Measurements from ENCODE around the gene MAP1B.

The MAP1B gene

GRCh38 chr5:72234868-72235267 lies 127.6 kb downstream of the MAP1B start:
- Histone ChIP-seq H3K4me3 (IDR thresholded peaks at IDR 0.05; ENCODE audit: insufficient read depth, low read depth, low read length) (no peak overlapping the region), H3K36me3 (ENCODE audit: insufficient read depth) (no peaks in the 10 kb centered on the region), H4K20me1 (ENCODE audit: insufficient read depth) (0 out of 2 replicates have a peak, but pooled peaks cover 3% of the 10 kb centered on the region), H2AFZ (ENCODE audit: low read depth) (no peak overlapping the region), H3K9ac (no peak overlapping the region), H3K79me2 (ENCODE audit: insufficient read depth, low read depth) (no peaks in the 10 kb centered on the region), H3K4me2 (peak overlapping the region; percentile 6; the same call in 1 of the 2 replicates), H3K27me3 (ENCODE audit: insufficient read depth, low read depth) (no peaks in the 10 kb centered on the region), H3K27ac (no peak overlapping the region), H3K4me1 (ENCODE audit: low read depth, poor library complexity, severe bottlenecking) (peaks cover 40% of the 10 kb centered on the region)
- TF ChIP-seq, protein P1, sequence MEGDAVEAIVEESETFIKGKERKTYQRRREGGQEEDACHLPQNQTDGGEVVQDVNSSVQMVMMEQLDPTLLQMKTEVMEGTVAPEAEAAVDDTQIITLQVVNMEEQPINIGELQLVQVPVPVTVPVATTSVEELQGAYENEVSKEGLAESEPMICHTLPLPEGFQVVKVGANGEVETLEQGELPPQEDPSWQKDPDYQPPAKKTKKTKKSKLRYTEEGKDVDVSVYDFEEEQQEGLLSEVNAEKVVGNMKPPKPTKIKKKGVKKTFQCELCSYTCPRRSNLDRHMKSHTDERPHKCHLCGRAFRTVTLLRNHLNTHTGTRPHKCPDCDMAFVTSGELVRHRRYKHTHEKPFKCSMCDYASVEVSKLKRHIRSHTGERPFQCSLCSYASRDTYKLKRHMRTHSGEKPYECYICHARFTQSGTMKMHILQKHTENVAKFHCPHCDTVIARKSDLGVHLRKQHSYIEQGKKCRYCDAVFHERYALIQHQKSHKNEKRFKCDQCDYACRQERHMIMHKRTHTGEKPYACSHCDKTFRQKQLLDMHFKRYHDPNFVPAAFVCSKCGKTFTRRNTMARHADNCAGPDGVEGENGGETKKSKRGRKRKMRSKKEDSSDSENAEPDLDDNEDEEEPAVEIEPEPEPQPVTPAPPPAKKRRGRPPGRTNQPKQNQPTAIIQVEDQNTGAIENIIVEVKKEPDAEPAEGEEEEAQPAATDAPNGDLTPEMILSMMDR (conservative IDR thresholded peaks at IDR 0.05; ENCODE audit: low read depth, low read length) = no peak

DNA sequence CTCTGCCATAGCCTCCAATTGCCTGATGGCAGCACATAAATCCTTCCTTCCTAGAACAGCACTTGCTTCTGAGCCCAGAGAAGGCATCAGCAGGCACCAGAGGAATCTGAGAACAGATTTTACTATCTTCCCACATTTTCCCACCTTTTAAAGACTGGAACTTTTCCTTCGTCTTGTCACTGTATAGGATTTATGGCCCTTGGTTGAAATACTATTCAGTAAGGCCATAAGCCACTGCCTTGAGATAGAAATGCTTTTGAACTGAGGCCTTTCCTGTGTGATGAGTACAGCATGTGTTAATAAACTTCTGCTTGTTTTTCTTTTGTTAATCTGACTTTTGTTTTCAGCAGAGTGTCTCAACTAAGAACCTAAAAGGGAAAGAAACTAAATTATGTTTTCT lies 128.4 kb downstream of the MAP1B start:
- Histone ChIP-seq H3K36me3 (ENCODE audit: insufficient read depth) (no peaks in the 10 kb centered on the region), H3K27ac (no peak overlapping the region), H3K27me3 (ENCODE audit: insufficient read depth, low read depth) (no peaks in the 10 kb centered on the region), H3K4me1 (ENCODE audit: low read depth, poor library complexity, severe bottlenecking) (peaks cover 40% of the 10 kb centered on the region), H3K4me3 (IDR thresholded peaks at IDR 0.05; ENCODE audit: insufficient read depth, low read depth, low read length) (no peak overlapping the region), H2AFZ (ENCODE audit: low read depth) (no peak overlapping the region), H4K20me1 (ENCODE audit: insufficient read depth) (0 out of 2 replicates have a peak, but pooled peaks cover 3% of the 10 kb centered on the region), H3K4me2 (no peak overlapping the region), H3K79me2 (ENCODE audit: insufficient read depth, low read depth) (no peaks in the 10 kb centered on the region), H3K9ac (no peak overlapping the region)
- TF ChIP-seq, protein P1 (conservative IDR thresholded peaks at IDR 0.05; ENCODE audit: low read depth, low read length) = no peak

- Histone ChIP-seq H3K4me2 (no peak overlapping the region), H3K4me3 (IDR thresholded peaks at IDR 0.05; ENCODE audit: insufficient read depth, low read depth, low read length) (no peak overlapping the region), H3K4me1 (ENCODE audit: low read depth, poor library complexity, severe bottlenecking) (peaks cover 26% of the 10 kb centered on the region), H3K36me3 (ENCODE audit: insufficient read depth) (no peaks in the 10 kb centered on the region), H3K27ac (no peak overlapping the region), H4K20me1 (ENCODE audit: insufficient read depth) (0 out of 2 replicates have a peak, but pooled peaks cover 3% of the 10 kb centered on the region), H3K9ac (no peak overlapping the region), H3K79me2 (ENCODE audit: insufficient read depth, low read depth) (no peaks in the 10 kb centered on the region), H2AFZ (ENCODE audit: low read depth) (no peak overlapping the region), H3K27me3 (ENCODE audit: insufficient read depth, low read depth) (no peaks in the 10 kb centered on the region)
- TF ChIP-seq, protein P1 (conservative IDR thresholded peaks at IDR 0.05; ENCODE audit: low read depth, low read length) = no peak
Observed at GRCh38 chr5:72237415-72237814, 130.1 kb downstream of the MAP1B start.

DNA sequence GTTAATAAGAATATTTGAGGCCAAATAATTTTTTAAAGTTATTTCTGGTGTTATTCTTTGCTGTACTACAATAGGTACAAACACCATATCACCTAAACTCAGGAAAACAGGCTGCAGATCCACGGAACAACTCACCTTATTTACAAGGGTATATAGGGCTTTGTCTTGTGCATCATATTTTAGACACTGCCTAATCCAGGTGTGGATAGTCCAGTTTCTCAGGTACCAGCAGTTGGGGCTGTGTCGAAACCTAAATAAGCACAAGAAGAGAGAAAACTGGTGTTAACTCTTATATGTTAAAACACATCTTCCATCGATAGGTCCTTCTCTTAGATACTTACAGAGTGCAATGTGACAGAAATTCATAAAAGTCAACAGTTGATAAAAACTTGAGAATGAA lies 130.6 kb downstream of the MAP1B start:
- H3K27ac ChIP-seq = no peak overlapping the region
- H3K4me3 ChIP-seq (IDR thresholded peaks at IDR 0.05; ENCODE audit: insufficient read depth, low read depth, low read length) = no peak overlapping the region
- no peaks in the 10 kb centered on the region for H3K36me3 ChIP-seq (ENCODE audit: insufficient read depth)
- no peak overlapping the region for H3K9ac ChIP-seq
- no peak overlapping the region for H3K4me2 ChIP-seq
- peaks cover 21% of the 10 kb centered on the region for H3K4me1 ChIP-seq (ENCODE audit: low read depth, poor library complexity, severe bottlenecking)
- TF ChIP-seq, protein P1 (conservative IDR thresholded peaks at IDR 0.05; ENCODE audit: low read depth, low read length) = no peak
- no peak overlapping the region for H2AFZ ChIP-seq (ENCODE audit: low read depth)
- H3K27me3 ChIP-seq (ENCODE audit: insufficient read depth, low read depth) = no peaks in the 10 kb centered on the region
- H3K79me2 ChIP-seq (ENCODE audit: insufficient read depth, low read depth) = no peaks in the 10 kb centered on the region
- H4K20me1 ChIP-seq (ENCODE audit: insufficient read depth) = 0 out of 2 replicates have a peak, but pooled peaks cover 3% of the 10 kb centered on the region
